Dermis microvascular lymphatic vessel endothelial cell (primary cell): ENCODE results near the gene SLC9A3. TPM values are rescaled to one million over a fixed set of nuclear protein-coding genes. Genes with fewer than 3 reads are reported as not detected.

Experiments
- DNase-seq, 2 donors: peaks; one replicate each; pipeline versions ENCODE4 v3.0.0 to v3.0.0-alpha.2; 2010; ENCODE audit warnings: low read depth in 2 of 2
- total RNA-seq: library from RNA; depleted of rRNA; stranded (reverse); fragments of >200 nt; gene quantifications from 2 replicates; pipeline ENCODE4 v1.2.1, GENCODE V29; 2014

Gene SLC9A3
- total RNA-seq, 1 donor from 2014 or later, result 0.51 TPM

DNA sequence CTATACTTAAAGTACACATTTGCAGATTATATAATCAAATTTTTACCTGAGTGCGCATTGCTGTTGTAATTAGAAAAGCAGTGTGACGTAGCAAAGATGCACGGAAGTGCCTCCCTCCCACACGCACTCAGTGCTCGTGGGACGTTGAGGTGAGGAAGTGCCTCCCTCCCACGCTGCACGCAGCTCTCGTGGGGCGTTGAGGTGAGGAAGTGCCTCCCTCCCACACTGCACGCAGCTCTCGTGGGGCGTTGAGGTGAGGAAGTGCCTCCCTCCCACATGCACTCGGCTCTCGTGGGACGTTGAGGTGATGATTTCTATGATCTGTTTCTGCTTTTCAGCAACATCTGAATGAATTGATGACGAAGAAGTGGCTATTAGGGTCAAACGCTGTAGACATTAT, 60.3 kb downstream of the SLC9A3 start:
- DNase-seq, result no peak

DNA sequence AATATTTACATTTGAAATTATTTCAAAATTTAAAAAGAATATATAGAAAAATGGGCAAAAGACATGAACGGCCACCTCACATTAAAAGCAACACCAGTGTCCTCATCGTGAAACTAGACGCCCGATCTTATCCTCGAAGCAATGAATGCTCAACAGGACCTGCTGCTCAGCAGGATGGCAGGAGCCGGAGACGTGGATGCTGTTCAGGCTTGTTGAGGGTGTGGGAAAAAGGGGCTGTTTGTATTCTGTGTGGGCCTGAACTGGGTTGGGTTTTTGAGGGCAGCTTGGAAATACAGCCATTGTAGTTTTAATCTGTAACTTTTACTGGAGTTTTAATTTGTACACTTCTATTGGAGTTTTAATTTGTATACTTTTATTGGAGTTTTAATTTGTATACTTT, 60.9 kb downstream of the SLC9A3 start:
- no peak for DNase-seq

DNA sequence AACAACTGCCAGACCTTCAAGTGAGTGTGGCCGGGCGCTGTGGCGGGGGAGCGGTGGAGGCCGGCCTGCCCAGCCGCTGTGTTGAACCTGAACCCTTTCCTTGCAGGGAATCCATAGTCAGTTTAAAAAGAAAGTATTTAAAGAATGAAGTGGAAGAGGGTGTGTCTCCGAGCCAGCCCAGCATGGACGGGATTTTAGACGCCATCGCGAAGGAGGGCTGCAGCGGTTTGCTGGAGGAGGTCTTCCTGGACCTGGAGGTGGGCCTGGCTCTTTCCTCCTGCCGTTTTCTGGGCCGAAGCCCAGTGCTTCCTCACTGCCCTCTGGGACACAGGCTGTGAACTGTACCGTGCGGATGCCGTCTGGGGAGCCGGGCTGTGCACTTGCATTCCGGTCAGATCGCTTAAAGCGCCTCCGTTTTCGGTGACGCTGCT, 62.2 kb downstream of the SLC9A3 start:
- DNase-seq, result no peak

DNA sequence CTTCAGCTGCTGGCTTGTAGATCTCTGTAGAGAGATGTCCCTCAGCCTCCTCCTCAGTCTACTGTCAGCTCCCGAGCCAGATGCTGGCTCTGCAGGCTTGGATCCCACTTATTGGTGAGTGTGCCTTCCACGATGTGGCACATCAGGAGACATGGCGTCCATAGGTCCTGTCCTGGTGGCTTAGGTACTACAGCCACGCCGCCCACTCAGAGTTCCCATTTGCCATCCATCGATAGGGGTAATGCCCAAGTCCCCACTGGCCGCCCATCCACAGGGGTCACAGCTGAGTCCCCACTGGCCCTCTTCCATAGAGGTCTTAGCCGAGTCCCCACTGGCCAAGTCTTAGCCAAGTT, 64.0 kb downstream of the SLC9A3 start:
- no peak for DNase-seq

DNA sequence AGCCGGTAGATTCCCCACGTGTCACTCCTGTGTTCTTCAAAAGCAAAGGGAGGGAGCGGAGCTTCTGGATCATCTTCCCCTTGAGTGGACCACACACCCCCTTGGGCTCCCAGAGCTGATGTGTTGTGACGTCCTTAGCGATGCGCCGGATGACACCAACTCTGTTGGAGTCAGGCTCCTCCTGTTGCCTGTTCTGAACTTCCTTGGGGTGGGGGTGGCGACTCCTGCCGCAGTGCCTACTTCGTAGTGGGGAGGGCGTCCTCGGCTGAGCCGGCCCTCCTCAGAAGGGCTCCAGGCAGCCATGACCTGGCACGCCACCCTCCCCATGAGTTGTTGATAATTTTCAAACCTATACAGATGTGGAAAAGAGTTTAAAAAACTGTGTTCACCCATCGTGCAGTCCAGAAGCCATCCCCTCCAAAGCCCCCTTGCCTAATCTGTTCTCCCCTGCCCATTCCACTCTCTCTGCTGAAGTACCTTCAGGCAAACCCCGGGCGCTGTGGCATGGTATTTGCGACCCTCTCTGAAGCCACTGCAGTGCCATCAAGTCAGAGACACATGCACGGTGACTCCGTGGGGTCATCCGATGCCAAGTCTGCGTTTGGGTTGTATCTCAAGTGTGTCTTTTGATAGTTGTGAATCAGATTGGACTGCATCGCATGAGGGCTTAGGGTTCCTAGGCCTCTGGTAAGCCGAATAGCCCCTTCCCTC, 64.5 kb downstream of the SLC9A3 start:
- no peak for DNase-seq

DNA sequence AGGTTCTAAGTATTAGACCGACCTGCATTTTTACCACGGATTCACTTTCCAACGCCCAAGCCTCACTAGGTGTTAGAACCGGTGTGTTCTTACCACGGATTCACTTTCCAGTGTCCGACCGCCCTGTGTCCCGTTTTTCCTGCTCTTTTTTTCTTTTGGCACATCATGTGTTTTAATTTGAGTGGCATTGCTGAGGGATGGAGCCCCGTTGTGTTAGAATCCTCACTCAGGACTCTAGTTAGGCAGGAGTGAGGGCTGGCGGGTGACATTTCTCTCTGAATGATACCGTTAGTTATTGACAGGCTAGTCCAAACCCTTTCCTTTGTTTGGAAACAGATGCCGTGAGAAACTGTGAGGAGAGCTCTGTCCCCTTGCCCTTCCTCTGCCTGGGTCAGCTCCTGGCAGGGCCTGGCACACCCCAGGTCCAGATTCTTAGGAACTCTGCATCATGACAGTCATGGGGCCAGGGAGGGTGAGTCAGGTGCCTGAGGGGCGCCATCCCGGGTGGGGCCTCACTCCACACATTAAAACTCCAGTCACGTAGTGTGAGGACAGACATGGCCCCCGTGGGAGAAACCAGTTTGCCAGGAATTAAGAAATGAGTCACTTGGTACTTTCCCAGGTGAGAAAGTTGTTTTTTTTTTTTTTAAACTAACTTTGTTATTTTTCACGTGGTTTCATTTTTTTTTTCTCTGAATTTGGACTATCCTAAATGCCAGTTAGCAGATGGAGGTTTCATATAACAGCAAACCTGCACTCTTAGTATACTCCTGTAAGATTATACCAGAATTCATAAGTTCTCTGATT, 65.5 kb downstream of the SLC9A3 start:
- DNase-seq, result peak; percentile 45 to 91

DNA sequence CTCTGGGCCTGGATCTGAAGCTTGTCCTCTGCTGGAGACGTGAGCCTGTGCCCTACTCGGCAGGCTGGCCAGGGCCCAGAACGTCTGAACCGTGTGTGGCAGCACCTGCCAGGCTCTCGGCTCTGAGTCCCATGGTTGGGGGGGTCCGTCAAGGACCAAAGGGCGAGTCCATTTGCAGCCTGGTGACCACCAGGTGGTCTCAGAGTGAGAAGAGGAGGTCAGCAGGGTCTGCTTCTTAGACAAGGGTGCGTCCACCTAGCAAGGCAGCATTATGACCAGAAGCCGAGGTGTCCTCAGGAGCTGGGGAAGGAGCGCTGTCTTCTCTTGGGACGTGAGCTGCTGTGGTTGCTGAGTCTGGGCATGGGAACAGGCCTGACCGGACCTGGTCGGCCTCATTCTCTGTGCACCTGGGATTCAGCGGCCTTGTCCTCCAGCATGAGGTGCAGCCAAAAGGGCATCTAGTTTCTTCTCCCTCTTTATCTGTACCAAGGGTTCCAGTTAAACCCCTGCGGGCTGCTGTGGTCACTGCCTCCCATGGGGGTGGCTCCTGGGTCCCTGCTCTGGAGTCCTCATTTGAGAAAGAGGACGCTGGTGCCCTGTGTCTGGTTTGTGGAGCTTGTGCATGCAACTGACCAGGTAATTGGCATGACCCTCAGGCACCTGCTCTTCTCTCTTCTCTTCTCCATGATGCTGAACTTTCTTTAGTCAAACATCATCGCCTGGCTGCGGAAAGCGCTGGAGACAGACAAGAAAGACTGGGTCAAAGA, 66.9 kb downstream of the SLC9A3 start:
- no peak for DNase-seq

DNA sequence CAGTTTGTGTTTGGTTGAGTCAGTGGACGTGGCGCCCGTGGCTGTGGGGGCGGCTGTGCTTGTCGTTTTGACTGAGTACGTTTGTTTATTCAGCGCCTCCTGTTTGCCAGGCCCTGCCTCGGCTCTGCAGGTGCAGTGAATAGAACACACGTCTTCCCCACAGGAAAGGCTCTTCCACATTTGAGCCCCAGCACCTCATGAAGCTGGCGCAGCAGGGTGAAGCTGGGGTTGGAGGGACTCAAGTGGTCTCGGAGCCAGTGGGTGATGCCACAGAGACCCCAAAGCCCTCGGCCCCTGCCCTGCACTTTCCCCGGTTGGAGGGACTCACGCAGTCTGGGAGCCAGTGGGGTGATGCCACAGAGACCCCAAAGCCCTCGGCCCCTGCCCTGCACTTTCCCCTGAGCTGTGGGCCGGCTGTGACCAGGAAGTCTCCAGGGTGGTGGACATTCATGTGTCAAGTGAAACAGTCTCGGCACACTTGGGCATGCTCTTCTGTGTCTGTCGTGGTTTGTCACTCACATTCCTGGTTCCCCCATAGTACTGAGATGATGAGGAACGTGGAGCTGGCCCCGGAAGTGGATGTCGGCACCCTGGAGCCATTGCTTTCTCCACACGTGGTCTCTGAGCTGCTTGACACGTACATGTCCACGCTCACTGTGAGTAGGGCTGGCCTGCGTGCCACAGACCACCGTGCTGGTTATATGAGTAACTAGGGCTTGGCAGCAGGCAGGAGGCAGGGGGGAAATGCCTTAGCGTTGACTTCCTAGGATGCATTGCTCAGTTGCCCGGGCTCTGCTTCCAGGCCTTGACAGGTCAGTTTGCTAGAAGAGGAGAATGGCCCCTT, 67.7 kb downstream of the SLC9A3 start:
- DNase-seq, result peak; percentile 55 to 88

DNA sequence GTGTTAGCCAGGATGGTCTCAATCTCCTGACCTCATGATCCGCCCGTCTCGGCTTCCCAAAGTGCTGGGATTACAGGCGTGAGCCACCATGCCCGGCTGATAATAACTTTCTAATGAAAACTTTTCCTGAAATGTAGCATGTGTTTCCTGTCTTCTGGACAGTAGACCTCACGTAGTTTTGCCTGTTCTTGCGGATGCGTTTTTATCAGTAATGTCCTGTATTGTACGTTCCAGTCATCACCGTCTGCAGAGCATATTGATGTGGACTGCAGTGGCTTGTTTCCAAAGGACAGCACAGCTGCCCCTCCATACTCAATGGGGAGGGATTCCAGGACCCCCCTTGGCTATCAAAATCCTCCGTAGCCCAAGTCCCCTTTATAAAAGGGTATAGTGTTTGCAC, 68.4 kb downstream of the SLC9A3 start:
- DNase-seq, result peak; percentile 90 to 92

DNA sequence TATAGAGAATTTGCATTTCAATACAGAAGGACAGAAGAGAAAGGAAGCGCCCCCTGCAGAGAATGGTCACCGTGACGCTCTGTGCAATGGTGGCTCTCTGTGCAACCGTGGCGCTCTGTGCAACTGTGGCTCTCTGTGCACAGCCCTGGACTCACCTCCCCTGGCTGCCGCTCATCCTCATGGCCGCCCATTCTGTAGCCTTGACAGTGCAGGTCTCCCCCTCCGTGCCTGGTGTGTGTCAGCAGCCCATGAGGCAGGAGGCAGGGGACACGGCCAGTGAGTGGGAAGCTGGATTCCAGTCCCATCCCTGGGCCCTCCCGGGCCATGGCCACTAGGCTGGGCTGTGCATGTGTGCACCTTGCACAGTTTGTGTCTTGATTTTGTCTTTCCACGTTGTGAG, 69.3 kb downstream of the SLC9A3 start:
- DNase-seq, result no peak

DNA sequence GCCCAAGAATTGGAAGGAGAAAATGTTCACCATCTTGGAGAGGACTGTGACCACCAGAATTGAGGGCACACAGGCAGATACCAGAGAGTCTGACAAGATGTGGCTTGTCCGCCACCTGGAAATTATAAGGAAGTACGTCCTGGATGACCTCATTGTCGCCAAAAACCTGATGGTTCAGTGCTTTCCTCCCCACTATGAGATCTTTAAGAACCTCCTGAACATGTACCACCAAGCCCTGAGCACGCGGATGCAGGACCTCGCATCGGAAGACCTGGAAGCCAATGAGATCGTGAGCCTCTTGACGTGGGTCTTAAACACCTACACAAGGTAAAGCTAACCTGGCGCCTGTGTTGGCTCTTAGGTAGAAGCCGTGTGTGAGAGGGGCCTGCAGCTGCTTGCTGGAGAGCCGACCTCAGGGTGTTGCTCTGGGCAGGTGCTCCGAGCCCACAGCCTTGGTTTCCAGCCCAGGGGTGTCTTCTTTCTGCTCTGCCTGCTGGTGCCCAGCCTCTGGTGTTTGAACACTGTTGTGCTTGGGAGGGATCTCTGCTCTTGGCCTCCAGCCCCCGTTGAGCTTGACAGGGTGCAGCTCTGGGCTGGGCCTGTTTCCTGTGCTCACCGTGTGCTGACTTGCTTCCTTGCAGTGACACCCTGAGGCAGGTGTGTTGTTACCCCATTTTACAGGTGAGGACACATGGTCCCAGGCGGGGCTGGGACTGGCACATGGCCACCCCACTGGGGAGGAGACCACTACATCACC, 70.3 kb downstream of the SLC9A3 start:
- no peak for DNase-seq

DNA sequence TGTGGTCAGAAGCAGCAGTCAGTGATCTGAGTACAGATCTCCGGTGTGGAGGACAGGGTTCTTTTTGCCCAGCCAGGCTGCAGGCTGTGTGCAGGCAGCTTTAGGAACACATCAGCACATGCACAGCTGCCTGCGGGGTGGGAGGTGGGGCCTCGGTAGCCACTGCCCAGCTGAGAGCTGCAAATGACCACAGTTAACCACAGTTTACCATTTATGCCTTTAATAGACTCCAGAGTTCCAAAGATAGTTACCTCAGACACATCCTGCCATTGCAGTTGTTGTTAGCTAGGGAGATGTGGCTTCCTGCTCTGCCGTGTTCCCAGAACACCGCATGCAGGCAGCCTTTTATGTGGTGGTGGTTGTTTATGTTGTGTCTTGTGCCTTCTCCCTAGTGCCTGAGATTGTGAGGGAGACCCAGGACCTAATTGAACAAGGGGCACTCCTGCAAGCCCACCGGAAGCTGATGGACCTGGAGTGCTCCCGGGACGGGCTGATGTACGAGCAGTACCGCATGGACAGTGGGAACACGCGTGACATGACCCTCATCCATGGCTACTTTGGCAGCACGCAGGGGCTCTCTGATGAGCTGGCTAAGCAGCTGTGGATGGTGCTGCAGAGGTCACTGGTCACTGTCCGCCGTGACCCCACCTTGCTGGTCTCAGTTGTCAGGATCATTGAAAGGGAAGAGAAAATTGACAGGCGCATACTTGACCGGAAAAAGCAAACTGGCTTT, 71.1 kb downstream of the SLC9A3 start:
- peak in 1 of 2 donors; percentile 29 for DNase-seq

DNA sequence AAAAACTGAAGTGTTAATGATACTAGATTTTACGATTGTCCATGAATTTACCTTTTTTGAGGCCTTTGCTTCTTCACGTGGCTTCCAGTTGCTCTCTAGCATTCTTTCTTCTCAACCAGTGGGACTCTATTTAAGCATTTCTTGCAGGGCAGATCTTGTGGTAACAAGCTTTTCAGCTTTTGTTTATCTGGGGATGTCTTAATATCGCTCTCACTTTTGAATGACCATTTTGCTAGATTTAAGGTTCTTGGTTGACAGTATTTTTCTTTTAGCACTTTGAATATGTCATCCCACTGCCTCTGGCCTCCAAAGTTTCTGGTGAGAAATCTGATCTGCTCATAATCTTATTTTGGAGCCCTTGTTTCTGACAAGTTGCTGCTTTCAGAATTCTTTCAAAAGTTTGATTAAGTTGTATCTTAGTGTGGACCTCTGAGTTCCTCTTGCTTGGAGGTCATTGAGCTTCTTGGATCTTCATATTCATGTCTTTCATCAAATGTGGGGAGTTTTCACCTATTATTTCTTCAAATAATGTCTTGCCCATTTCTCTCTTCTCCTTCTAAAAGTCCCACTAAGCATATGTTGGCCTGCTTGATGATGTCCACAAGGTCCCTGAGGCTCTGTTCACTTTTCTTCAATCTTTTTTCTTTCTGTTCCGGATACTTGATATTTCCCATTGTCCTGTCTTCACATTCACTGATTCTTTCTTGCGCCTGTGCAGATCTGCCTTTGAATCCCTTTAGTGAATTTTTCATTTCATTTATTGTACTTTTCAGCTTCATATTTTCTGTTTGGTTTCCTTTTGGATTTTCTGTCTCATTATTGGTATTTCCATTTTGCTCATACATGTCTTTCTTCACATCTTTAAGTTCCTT, 72.4 kb downstream of the SLC9A3 start:
- DNase-seq, result no peak

DNA sequence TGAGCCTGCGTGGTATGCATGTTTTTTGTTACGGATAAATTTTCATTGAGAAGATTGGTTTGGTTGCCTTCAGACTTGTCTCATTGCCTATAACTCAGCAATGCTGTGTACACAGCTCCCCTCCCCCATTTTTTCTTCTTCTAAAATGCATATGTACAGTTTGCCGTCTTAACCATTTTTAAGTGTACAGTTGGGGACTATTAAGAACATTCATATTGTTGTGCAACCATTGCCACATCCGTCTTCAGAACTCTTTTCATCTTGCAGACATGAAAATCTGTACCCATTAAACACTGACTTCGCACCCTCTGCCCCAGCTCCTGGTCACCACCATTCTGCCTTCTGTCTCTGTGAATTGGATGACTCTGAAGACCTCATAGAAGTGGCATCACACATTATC, 75.1 kb downstream of the SLC9A3 start:
- no peak for DNase-seq

DNA sequence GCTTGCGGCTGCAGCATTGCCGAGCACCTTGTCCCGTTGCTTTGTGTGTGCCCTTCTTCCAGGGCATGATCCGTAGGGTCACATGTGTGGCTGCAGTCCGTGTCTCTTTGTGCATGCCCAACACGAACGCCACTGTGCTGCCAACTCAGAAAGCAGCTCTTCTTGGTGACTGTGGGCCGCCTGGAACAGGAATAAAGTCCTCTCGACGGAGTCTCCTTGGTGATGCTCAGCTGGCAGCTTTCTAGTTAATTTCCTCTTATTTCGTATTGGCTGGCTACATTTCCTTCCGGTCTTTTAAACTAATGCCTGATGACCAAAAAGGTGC, 75.5 kb downstream of the SLC9A3 start:
- no peak for DNase-seq

DNA sequence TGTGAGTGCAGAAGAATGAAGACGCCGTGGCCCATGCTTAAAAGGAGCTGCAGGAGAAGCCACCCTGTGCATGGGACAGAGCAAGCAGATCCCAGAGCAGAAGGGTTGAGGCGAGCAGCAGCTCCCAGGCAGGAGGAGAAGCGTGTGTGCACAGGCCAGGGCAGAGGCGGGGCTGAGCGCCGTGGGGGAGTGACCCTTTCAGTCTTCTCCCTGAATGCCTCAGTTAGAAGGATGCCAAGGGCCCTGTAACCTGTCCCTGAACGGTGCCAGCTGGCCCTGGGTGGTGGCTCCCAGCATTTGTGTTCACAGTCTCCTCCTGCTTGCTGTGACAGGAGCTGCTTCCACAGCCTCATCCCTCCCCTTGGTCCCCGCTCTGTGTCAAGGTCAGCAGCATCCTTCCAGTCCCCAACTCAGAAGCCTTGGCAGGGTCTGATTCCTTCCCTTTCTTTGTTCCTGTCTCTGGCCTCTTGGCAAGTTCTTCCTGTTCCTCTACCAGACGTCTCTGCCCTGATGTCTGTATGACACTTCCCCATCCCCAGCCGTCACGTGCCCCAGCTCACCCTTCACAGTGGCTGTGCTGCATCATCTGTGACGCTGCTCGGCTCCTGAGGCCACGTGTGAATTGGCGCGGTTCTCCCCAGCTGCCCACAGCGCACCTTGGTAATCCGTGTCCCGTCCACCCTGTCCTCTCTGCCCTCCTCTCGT, 76.0 kb downstream of the SLC9A3 start:
- DNase-seq, result no peak

DNA sequence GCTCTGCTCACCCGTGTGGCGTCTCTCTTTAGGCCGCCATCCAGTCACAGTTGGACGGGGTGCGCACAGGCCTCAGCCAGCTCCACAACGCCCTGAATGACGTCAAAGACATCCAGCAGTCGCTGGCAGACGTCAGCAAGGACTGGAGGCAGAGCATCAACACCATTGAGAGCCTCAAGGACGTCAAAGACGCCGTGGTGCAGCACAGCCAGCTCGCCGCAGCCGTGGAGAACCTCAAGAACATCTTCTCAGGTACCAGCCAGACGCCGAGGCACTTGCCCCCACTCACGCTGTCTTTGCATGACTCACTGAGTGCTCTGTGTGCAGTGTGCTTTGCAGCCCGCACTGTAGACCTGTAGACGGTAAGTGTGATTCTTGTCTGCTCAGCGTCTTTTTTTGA, 76.7 kb downstream of the SLC9A3 start:
- no peak for DNase-seq

DNA sequence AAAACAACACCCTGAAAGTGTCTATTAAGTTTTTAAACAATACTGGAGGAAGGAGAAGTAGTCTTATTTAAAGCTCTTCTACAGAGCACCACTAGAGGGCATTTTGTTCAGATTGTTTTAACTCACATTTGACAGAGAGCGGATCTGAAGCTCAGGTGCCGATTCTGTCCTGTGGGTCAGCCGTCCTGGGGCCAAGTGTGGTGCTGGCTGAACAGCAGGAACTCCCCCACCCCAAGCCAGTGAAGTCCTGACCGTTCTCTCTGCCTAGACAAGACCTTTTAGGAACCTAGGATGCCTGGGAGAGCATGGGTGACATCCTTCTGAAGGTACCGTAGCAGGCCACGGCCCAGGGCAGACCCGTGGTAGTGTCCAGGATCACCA, 77.4 kb downstream of the SLC9A3 start:
- peak; percentile 48 to 67 for DNase-seq
